GM12801 (cell line): Measurements from ENCODE around the gene MXI1.

ENCODE experiments used
- CTCF ChIP-seq: IDR thresholded peaks from one replicate; pipeline ENCODE4 v1.5.1; 2011; ENCODE audit warnings: control low read depth; ENCODE audit not compliant: insufficient read length; ENCODE audit errors: extremely low read depth

MXI1 gene

GRCh38 chr10:110324805-110325280 lies 117.4 kb downstream of the MXI1 start:
- TF ChIP-seq CTCF: no peak

DNA sequence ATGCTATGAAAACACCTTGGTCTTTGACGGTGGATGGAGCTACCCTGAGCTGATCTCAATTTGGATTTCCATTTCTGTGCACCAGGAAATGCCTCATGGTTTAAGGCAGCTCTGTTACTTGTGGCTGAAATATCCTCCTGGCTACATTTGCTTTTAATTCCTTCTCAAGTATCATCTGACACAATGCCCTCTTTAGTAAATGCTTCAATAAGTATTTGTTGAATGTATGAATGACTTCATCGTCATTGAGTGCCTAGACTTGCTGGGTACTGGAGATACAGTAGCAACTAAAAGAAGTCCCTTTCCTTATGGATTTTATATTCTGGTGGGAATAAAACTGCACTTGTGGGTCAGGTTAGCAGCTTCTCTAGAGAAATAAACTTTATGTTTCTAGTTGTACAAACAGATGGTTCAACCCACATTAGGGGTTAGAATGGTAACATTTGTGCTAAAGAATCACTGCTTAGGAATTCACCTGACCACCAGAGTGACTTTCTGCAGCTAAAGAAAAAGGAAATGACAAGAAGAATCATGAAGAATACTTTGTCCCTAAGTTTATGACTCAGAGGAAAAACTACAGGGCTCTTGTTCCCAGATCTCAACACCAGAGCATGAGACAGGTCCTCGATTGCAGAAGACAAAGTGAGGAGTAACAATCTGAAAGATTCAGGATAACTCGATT lies 119.1 kb downstream of the MXI1 start:
- no peak for TF ChIP-seq CTCF

DNA sequence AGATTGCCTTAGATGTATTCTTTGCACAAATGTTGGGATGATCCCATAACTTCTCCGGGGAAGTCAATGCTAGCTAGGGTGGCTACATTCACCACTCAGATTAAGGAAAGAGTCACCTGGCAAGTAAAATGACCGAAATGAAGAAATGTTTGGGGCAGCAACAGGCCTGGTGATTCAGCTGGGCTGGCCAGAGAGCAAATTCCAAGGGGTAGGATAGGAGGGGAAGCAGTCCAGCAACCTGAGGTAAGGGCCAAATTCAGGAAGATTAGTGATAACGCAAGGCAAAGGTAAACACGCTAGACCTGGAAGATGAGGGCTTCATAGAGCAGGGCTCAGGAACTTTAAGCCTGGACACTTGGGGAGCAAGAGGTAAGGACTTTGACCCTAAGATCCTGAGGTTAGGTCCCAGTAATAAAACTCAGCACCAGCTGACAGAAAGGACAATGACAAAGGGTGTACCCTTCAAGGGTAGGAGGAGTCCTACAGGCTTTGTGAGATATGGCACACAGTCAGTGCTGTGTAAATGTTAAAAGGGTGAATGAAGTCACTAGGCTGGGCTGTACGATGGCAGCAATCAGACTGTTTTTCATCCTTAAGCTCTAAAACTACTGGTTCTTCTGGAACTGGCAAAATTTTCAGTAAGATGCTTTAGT lies 120.0 kb downstream of the MXI1 start:
- TF ChIP-seq CTCF: no peak

DNA sequence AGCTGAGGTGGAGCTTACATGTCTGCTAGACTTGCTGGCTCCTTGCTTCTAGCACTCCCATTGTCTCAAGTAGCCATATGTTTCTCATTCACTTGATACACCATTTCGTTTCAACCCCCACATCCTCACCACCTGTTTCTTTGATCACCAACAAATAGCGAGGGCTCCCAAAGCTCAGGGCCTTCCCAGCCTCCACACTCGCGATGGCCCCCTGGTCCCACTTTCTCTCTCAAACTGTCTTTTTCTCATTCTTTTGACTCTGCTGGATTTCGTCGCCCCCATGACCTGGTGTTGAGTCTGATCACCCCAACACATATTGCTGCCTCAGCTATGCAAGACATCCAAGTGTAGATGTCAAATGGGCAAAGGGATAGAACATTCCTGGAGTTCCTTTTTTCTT lies 123.3 kb downstream of the MXI1 start:
- no peak for TF ChIP-seq CTCF

GRCh38 chr10:110334061-110334656 lies 126.8 kb downstream of the MXI1 start:
- no peak for TF ChIP-seq CTCF

GRCh38 chr10:110335314-110336064 lies 128.1 kb downstream of the MXI1 start:
- no peak for TF ChIP-seq CTCF

DNA sequence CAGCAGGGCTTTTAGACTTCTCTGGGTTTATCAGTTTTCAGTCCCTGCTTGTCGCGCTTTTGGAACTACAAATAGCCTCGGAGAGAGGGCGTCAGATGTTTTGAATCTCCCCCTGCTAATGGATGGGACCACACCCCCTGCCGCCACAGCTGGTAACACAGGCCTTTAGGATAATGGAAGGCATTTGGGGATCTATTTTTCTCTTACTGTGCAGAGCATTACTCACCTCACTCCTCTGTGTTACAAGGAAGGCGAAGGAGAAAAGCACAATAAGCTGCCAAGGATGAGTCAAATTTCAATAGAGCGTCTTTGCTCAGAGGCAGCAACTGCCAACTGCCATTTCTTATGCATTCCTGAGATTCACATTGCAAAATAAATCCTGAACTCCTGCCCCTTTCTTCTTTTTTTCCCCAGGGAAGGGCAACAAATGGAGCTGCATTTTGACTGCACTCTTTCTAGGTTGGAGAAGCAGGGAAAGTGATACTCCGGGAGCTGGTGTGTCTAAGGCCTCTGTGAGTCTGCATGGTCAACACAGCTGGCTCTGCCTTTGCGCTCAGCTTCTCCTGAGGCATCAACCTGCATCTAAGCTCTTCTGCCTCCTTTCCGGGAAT lies 128.8 kb downstream of the MXI1 start:
- TF ChIP-seq CTCF: no peak
